GM23338 (cell line): Measurements from ENCODE around the gene UBQLN1. TPM values are rescaled to one million over a fixed set of nuclear protein-coding genes. Genes with fewer than 3 reads are reported as not detected.

ENCODE experiments used
- ATAC-seq: fragments of 200-7000 bp; cut with Tn5 transposase; 3 replicates; pipeline ENCODE4 v1.9.1; 2020
- DNase-seq: peaks from one replicate; pipeline ENCODE4 v3.0.0-alpha.2; 2015; ENCODE audit warnings: low spot score
- H2AFZ ChIP-seq: fragments of 200-600 bp; sonication (generic); 2 replicates; pipeline ENCODE4 v1.8.0; 2016; ENCODE audit warnings: antibody characterized with exemption, mild to moderate bottlenecking, moderate library complexity
- H3F3A ChIP-seq: fragments of 200-600 bp; sonication (generic); replicated peaks from 2 replicates; pipeline ENCODE4 v1.8.0; 2017; ENCODE audit warnings: antibody characterized with exemption, mixed run types, low read depth
- H3K27ac ChIP-seq: fragments of 200-600 bp; sonication (generic); 2 replicates; pipeline ENCODE4 v1.6.1; 2016; ENCODE audit warnings: low read depth
- H3K27me3 ChIP-seq: fragments of 200-600 bp; sonication (generic); 2 replicates; pipeline ENCODE4 v1.8.0; 2016; ENCODE audit warnings: mild to moderate bottlenecking, mixed run types, moderate library complexity; ENCODE audit not compliant: insufficient read depth
- H3K36me3 ChIP-seq: fragments of 200-600 bp; sonication (generic); 2 replicates; pipeline ENCODE4 v1.8.0; 2016; ENCODE audit warnings: mild to moderate bottlenecking; ENCODE audit not compliant: insufficient read depth
- H3K4me1 ChIP-seq: fragments of 200-600 bp; sonication (generic); 2 replicates; pipeline ENCODE4 v1.8.0; 2016; ENCODE audit warnings: mild to moderate bottlenecking, moderate library complexity; ENCODE audit not compliant: insufficient read depth
- H3K4me2 ChIP-seq: fragments of 200-600 bp; sonication (generic); 2 replicates; pipeline ENCODE4 v1.7.1; 2017; ENCODE audit warnings: mixed run types
- H3K4me3 ChIP-seq: fragments of 200-600 bp; sonication (generic); 2 replicates; pipeline ENCODE4 v1.6.1; 2016; ENCODE audit warnings: mixed run types
- H3K79me2 ChIP-seq: fragments of 200-600 bp; sonication (generic); replicated peaks from 2 replicates; pipeline ENCODE4 v1.8.0; 2017; ENCODE audit warnings: mild to moderate bottlenecking; ENCODE audit not compliant: insufficient read depth
- H3K9me2 ChIP-seq: fragments of 200-600 bp; sonication (generic); 2 replicates; pipeline ENCODE4 v1.8.0; 2017; ENCODE audit not compliant: insufficient read depth
- H4K20me1 ChIP-seq: fragments of 200-600 bp; sonication (generic); replicated peaks from 2 replicates; pipeline ENCODE4 v1.8.0; 2017; ENCODE audit warnings: mild to moderate bottlenecking; ENCODE audit not compliant: insufficient read depth
- H3K27ac Mint-ChIP-seq: 2 replicates; pipeline ENCODE4 v1.8.0; 2020; ENCODE audit warnings: inconsistent platforms, mild to moderate bottlenecking, moderate library complexity, mixed read lengths
- H3K27me3 Mint-ChIP-seq: 3 replicates; pipeline ENCODE4 v1.8.0; 2022; ENCODE audit warnings: low read depth, mild to moderate bottlenecking, moderate library complexity, mixed read lengths, inconsistent platforms; ENCODE audit not compliant: insufficient read depth, poor library complexity
- H3K36me3 Mint-ChIP-seq: 3 replicates; pipeline ENCODE4 v1.8.0; 2021; ENCODE audit warnings: low read depth, mild to moderate bottlenecking, inconsistent platforms, moderate library complexity, mixed read lengths
- H3K4me1 Mint-ChIP-seq: 3 replicates; pipeline ENCODE4 v1.8.0; 2020; ENCODE audit warnings: mild to moderate bottlenecking, inconsistent platforms, mixed read lengths
- H3K4me3 Mint-ChIP-seq: 3 replicates; pipeline ENCODE4 v1.8.0; 2021; ENCODE audit warnings: moderate library complexity, mild to moderate bottlenecking, inconsistent platforms, mixed read lengths
- H3K9me3 Mint-ChIP-seq: 3 replicates; pipeline ENCODE4 v1.8.0; 2020; ENCODE audit warnings: moderate library complexity, mild to moderate bottlenecking, inconsistent platforms, mixed read lengths
- CREB1 ChIP-seq: fragments of 250-450 bp; sonication (Bioruptor Pico); IDR thresholded peaks from 2 replicates; pipeline ENCODE4 v1.5.0; 2020; ENCODE audit warnings: low read depth, mild to moderate bottlenecking, moderate library complexity
- CTCF ChIP-seq, 2 experiments: fragments of 200-600 bp in 1 of 2; sonication (generic) in 1 of 2; conservative IDR thresholded peaks; 2 replicates each; pipeline versions ENCODE4 v1.5.1 to v1.6.1; 2016 to 2017; ENCODE audit warnings: antibody characterized with exemption in 2 of 2, low read depth in 2 of 2, mild to moderate bottlenecking in 2 of 2, moderate library complexity in 1 of 2
- EZH2 ChIP-seq: fragments of 200-600 bp; sonication (generic); IDR thresholded peaks from one replicate; pipeline ENCODE4 v1.8.0; 2017; ENCODE audit warnings: antibody characterized with exemption, mild to moderate bottlenecking, low read depth; ENCODE audit not compliant: unreplicated experiment
- EZH2phosphoT487 ChIP-seq: fragments of 200-600 bp; sonication (generic); IDR thresholded peaks from one replicate; pipeline ENCODE4 v1.8.1; 2018; ENCODE audit warnings: antibody characterized with exemption; ENCODE audit not compliant: unreplicated experiment
- JUNB ChIP-seq: IDR thresholded peaks from one replicate; pipeline ENCODE4 v1.6.1; 2016; ENCODE audit warnings: antibody characterized with exemption; ENCODE audit not compliant: unreplicated experiment
- NANOG ChIP-seq: IDR thresholded peaks from 2 replicates; pipeline ENCODE4 v1.6.1; 2016; ENCODE audit warnings: antibody characterized with exemption, borderline replicate concordance
- POLR2AphosphoS5 ChIP-seq: IDR thresholded peaks from 2 replicates; pipeline ENCODE4 v1.6.1; 2016; ENCODE audit warnings: antibody characterized with exemption, low read depth
- ZNF114 ChIP-seq: fragments of 250-450 bp; sonication (Bioruptor Pico); IDR thresholded peaks from 2 replicates; pipeline ENCODE4 v1.5.0; 2020; ENCODE audit warnings: mild to moderate bottlenecking, moderate library complexity
- ZNF331 ChIP-seq: fragments of 250-450 bp; sonication (Bioruptor Pico); IDR thresholded peaks from 2 replicates; pipeline ENCODE4 v1.5.0; 2020; ENCODE audit warnings: low read depth, mild to moderate bottlenecking, moderate library complexity
- ZNF462 ChIP-seq: fragments of 250-450 bp; sonication (Bioruptor Pico); IDR thresholded peaks from 2 replicates; pipeline ENCODE4 v1.5.0; 2020; ENCODE audit warnings: mild to moderate bottlenecking, moderate library complexity
- polyA plus RNA-seq: library from polyadenylated mRNA; unstranded; fragments of >200 nt; fragmentation: Nextera tagmentation; extraction: Ambion mirVana; gene quantifications from 2 replicates; pipeline ENCODE4 v1.2.1, GENCODE V29; 2016
- total RNA-seq: library from RNA; depleted of rRNA; stranded (reverse); fragments of >200 nt; shearing (Covaris generic); gene quantifications from 2 replicates; pipeline ENCODE4 v1.2.3, GENCODE V29; 2014

Gene UBQLN1
- total and polyA plus RNA-seq, 2 experiments from 2014 or later, result 90.5 to 168 TPM

GRCh38 chr9:83675466-83675865, 32.3 kb downstream of the UBQLN1 start:
- Histone ChIP-seq H2AFZ (no peak overlapping the region), H4K20me1 (peaks cover 16% of the 10 kb centered on the region), H3K27ac (no peak overlapping the region), H3K36me3 (peaks cover 34% of the 10 kb centered on the region), H3F3A (no peaks in the 10 kb centered on the region), H3K79me2 (peaks cover 67% of the 10 kb centered on the region), H3K4me2 (no peak overlapping the region), H3K4me3 (no peak overlapping the region), H3K4me1 (0 out of 2 replicates have a peak, but pooled peaks cover 1% of the 10 kb centered on the region), H3K27me3 (no peaks in the 10 kb centered on the region), H3K9me2 (no peaks in the 10 kb centered on the region)
- Mint-ChIP-seq H3K4me1 (peaks cover 3% of the 10 kb centered on the region; the same call in 2 of the 3 replicates), H3K4me3 (no peak overlapping the region), H3K9me3 (no peaks in the 10 kb centered on the region; the same call in 2 of the 3 replicates), H3K36me3 (peaks cover 69% of the 10 kb centered on the region), H3K27me3 (peaks cover 2% of the 10 kb centered on the region), H3K27ac (no peak overlapping the region)
- no peak for ATAC-seq
- no peak for DNase-seq
- no peak for TF ChIP-seq ZNF462
- TF ChIP-seq POLR2AphosphoS5, result no peak
- no peak for TF ChIP-seq CREB1 (CRISPR knock-in tag)
- TF ChIP-seq ZNF331 (CRISPR knock-in tag), result no peak
- no peak for TF ChIP-seq ZNF114 (CRISPR knock-in tag)
- no peak for TF ChIP-seq JUNB
- no peak for TF ChIP-seq EZH2phosphoT487
- no peak for TF ChIP-seq NANOG
- TF ChIP-seq CTCF (conservative IDR thresholded peaks at IDR 0.05; ENCODE audit: low read depth in 2 of 2), result no peak
- TF ChIP-seq EZH2, result no peak
